MM.1S (cell line): Measurements from ENCODE around the gene FAM120B.

Experiments
- EZH2phosphoT487 ChIP-seq: fragments of 300-600 bp; sonication (generic); IDR thresholded peaks from 2 replicates; pipeline ENCODE4 v1.6.1; 2018; ENCODE audit warnings: antibody characterized with exemption, low read length
- TF ChIP-seq, protein P1 (sequence below): fragments of 300-600 bp; sonication (generic); IDR thresholded peaks from 2 replicates; pipeline ENCODE4 v1.5.1; 2016; ENCODE audit warnings: antibody characterized with exemption, low read length, mixed read lengths

GRCh38 chr6:170261643-170262488, 44.7 kb upstream of the FAM120B start:
- TF ChIP-seq, protein P1, sequence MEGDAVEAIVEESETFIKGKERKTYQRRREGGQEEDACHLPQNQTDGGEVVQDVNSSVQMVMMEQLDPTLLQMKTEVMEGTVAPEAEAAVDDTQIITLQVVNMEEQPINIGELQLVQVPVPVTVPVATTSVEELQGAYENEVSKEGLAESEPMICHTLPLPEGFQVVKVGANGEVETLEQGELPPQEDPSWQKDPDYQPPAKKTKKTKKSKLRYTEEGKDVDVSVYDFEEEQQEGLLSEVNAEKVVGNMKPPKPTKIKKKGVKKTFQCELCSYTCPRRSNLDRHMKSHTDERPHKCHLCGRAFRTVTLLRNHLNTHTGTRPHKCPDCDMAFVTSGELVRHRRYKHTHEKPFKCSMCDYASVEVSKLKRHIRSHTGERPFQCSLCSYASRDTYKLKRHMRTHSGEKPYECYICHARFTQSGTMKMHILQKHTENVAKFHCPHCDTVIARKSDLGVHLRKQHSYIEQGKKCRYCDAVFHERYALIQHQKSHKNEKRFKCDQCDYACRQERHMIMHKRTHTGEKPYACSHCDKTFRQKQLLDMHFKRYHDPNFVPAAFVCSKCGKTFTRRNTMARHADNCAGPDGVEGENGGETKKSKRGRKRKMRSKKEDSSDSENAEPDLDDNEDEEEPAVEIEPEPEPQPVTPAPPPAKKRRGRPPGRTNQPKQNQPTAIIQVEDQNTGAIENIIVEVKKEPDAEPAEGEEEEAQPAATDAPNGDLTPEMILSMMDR = no peak
- no peak for TF ChIP-seq EZH2phosphoT487
